Thymus (tissue), 14 donors: ENCODE data around the gene OSTN. TPM values are rescaled to one million over a fixed set of nuclear protein-coding genes. Genes with fewer than 3 reads are reported as not detected.

Experiments
- DNase-seq, 9 donors: peaks; one replicate each; pipeline ENCODE4 v3.0.0-alpha.2; 2013; ENCODE audit warnings: low spot score in 9 of 9, low read depth in 6 of 9, missing footprints in 1 of 9
- H3K27ac ChIP-seq, 2 donors: one replicate each; pipeline ENCODE4 v1.5.1; 2013; ENCODE audit warnings: control low read depth in 1 of 2, low read depth in 1 of 2, low read length in 1 of 2, mild to moderate bottlenecking in 1 of 2, moderate library complexity in 1 of 2
- H3K27me3 ChIP-seq, 2 donors: one replicate each; pipeline ENCODE4 v1.5.1; 2013; ENCODE audit warnings: low read length in 1 of 2; ENCODE audit not compliant: control insufficient read depth in 2 of 2, insufficient read depth in 1 of 2
- H3K36me3 ChIP-seq, 2 donors: one replicate each; pipeline ENCODE4 v1.5.1; 2013; ENCODE audit warnings: low read length in 1 of 2, mild to moderate bottlenecking in 1 of 2, moderate library complexity in 1 of 2; ENCODE audit not compliant: control insufficient read depth in 2 of 2, insufficient read depth in 2 of 2
- H3K4me1 ChIP-seq, 2 donors: one replicate each; pipeline ENCODE4 v1.5.1; 2013; ENCODE audit warnings: low read length in 2 of 2; ENCODE audit not compliant: control insufficient read depth in 2 of 2, insufficient read depth in 2 of 2
- H3K4me3 ChIP-seq, 2 donors: one replicate each; pipeline ENCODE4 v1.5.1; 2013; ENCODE audit warnings: low read length in 2 of 2, control low read depth in 1 of 2, mild to moderate bottlenecking in 1 of 2
- H3K9me3 ChIP-seq, 2 donors: one replicate each; pipeline ENCODE4 v1.5.1; 2013; ENCODE audit warnings: low read length in 1 of 2, mild to moderate bottlenecking in 1 of 2; ENCODE audit not compliant: control insufficient read depth in 2 of 2, insufficient read depth in 1 of 2
- WGBS: extraction: QIAGEN DNeasy Blood & Tissue Kit; methylation state at CpG from one replicate; pipeline ENCODE4 v1.1.7; 2013; 5-methylcytosine and 5-hydroxymethylcytosine counted together
- long read RNA-seq, 10 donors: transcript quantifications; one replicate each; lab custom pipeline, GENCODE V29; 2026
- polyA plus RNA-seq: library from polyadenylated mRNA; stranded (reverse); fragments of 200-250 nt; gene quantifications from one replicate; pipeline ENCODE4 v1.2.3, GENCODE V29; 2013
- total RNA-seq: library from RNA; stranded (reverse); fragments of 120-200 nt; gene quantifications from one replicate; pipeline ENCODE4 v1.2.4, GENCODE V29; 2013
- donor health status: healthy.

OSTN gene, protein sequence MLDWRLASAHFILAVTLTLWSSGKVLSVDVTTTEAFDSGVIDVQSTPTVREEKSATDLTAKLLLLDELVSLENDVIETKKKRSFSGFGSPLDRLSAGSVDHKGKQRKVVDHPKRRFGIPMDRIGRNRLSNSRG
- under 0.01 TPM for total RNA-seq
- 0.14 TPM for polyA plus RNA-seq
- long read RNA-seq, donor 1 = 0 reads
- long read RNA-seq, donor 2 = 0 reads
- long read RNA-seq, donor 3 = 0 reads
- long read RNA-seq, donor 4 = 0 reads
- long read RNA-seq, donor 5 = 0 reads
- long read RNA-seq, donor 6 = 0 reads
- long read RNA-seq, donor 7 = 0 reads
- long read RNA-seq, donor 8 = 0 reads
- long read RNA-seq, donor 9 = 0 reads
- long read RNA-seq, donor 10 = 0 reads

- no peak for DNase-seq
- Histone ChIP-seq H3K4me1 (no peaks in the 10 kb centered on the region), H3K27ac (no peak within 1 kb of the TSS), H3K9me3 (no peaks in the 10 kb centered on the region), H3K36me3 (no peaks in the 10 kb centered on the region), H3K4me3 (no peak within 1 kb of the TSS), H3K27me3 (no peaks in the 10 kb centered on the region)
- 89% methylated on average over 3 of the region's 3 CpGs for WGBS
Observed at GRCh38 chr3:191198932-191199331, at the start of gene OSTN. OSTN (plus strand) TSS chr3:191199241; CDS start chr3:191212533, 13,292 bp downstream.

GRCh38 chr3:191151653-191152052 lies 47.4 kb upstream of the OSTN start:
- 92% methylated on average over 1 of the region's 1 CpG for WGBS
- Histone ChIP-seq H3K4me3 (no peak overlapping the region), H3K4me1 (no peaks in the 10 kb centered on the region), H3K27ac (no peak overlapping the region), H3K27me3 (no peaks in the 10 kb centered on the region), H3K36me3 (no peaks in the 10 kb centered on the region), H3K9me3 (no peaks in the 10 kb centered on the region)
- no peak for DNase-seq

- Histone ChIP-seq H3K27ac (no peak overlapping the region), H3K4me3 (no peak overlapping the region), H3K4me1 (no peaks in the 10 kb centered on the region), H3K27me3 (no peaks in the 10 kb centered on the region), H3K36me3 (no peaks in the 10 kb centered on the region), H3K9me3 (no peaks in the 10 kb centered on the region)
- DNase-seq = no peak
Observed at GRCh38 chr3:191154827-191155226, 44.2 kb upstream of the OSTN start.

DNA sequence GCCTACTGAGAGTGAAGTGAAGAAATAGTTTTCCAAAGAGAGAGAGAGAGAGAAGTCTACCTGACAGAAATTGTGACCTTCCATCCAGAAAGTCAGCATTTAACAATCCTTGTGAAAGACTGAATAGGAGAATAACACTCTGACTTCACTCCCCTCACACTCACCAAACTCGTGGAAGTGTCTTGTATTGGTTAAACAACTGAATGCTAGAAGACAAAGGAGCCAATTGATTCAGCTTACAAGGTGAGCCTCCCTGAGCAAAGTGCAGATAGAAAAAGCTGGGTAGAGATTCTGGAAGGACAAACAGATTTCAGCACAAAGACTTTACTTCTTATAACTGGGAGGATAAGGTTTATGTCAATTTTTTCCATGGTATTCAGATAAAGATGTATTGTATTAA lies 40.8 kb upstream of the OSTN start:
- 78% methylated on average over 1 of the region's 1 CpG for WGBS

DNA sequence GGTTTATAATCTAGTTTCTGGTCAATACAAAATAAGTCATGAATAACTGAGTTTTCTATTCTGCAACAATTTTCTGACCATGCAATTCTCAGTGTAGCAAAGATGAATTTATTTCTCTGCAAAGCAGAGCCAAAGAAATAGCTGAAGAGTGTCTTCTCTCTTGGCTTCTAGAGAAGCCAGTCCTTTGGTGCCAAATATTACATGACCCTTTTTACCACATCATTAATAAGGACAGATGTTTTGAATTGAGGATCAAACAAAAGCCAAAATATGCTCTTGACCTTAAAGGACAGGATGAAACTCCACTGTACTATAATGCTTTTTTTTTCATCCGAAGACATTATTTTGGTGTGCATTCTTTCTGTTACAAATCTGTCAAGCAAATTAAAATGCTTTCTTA lies 40.2 kb upstream of the OSTN start:
- Histone ChIP-seq H3K27me3 (no peaks in the 10 kb centered on the region), H3K4me3 (no peak overlapping the region), H3K9me3 (no peaks in the 10 kb centered on the region), H3K4me1 (no peaks in the 10 kb centered on the region), H3K36me3 (no peaks in the 10 kb centered on the region), H3K27ac (no peak overlapping the region)
- no peak for DNase-seq
- WGBS = 99% methylated on average over 1 of the region's 1 CpG

More for the DNA sequence above, 40.8 kb upstream of the OSTN start:
- Histone ChIP-seq H3K27me3 (no peaks in the 10 kb centered on the region), H3K9me3 (no peaks in the 10 kb centered on the region), H3K4me1 (no peaks in the 10 kb centered on the region), H3K4me3 (no peak overlapping the region), H3K27ac (no peak overlapping the region), H3K36me3 (no peaks in the 10 kb centered on the region)
- DNase-seq = no peak

DNA sequence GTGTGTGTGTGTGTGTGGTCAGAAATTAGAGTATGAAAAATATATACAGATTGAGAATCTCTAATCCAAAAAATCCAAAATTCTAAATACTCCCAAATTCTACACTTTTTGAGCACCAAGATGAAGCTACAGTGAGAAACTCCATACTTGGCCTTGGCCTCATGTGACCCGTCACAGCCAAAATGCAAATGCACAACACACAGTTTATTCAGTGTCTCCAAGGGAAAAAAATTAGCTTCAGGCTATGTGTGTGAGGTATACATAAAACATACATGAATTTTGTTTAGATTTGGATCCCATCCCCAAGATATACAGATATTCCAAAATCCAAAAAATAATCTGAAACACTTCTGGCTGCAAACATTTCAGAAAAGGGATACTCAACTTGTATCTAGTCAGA lies 33.2 kb upstream of the OSTN start:
- Histone ChIP-seq H3K9me3 (no peaks in the 10 kb centered on the region), H3K4me3 (no peak overlapping the region), H3K36me3 (no peaks in the 10 kb centered on the region), H3K27me3 (no peaks in the 10 kb centered on the region), H3K27ac (no peak overlapping the region), H3K4me1 (no peaks in the 10 kb centered on the region)
- WGBS = 100% methylated on average over 1 of the region's 1 CpG
- DNase-seq = no peak

GRCh38 chr3:191166368-191166767 lies 32.7 kb upstream of the OSTN start:
- H3K4me3 ChIP-seq = no peak overlapping the region
- 93% methylated on average over 3 of the region's 3 CpGs for WGBS

GRCh38 chr3:191169566-191169965 lies 29.5 kb upstream of the OSTN start:
- H3K27me3 ChIP-seq = no peaks in the 10 kb centered on the region
- H3K9me3 ChIP-seq = no peaks in the 10 kb centered on the region
- H3K36me3 ChIP-seq = no peaks in the 10 kb centered on the region
- H3K4me1 ChIP-seq = no peaks in the 10 kb centered on the region
- H3K27ac ChIP-seq = no peak overlapping the region
- H3K4me3 ChIP-seq = no peak overlapping the region
- no peak for DNase-seq

More at GRCh38 chr3:191166368-191166767, 32.7 kb upstream of the OSTN start:
- H3K4me1 ChIP-seq = no peaks in the 10 kb centered on the region
- no peak for DNase-seq
- no peak overlapping the region for H3K27ac ChIP-seq
- H3K9me3 ChIP-seq = no peaks in the 10 kb centered on the region
- H3K36me3 ChIP-seq = no peaks in the 10 kb centered on the region
- no peaks in the 10 kb centered on the region for H3K27me3 ChIP-seq

- Histone ChIP-seq H3K4me3 (no peak overlapping the region), H3K27ac (no peak overlapping the region), H3K9me3 (no peaks in the 10 kb centered on the region), H3K36me3 (no peaks in the 10 kb centered on the region), H3K27me3 (no peaks in the 10 kb centered on the region), H3K4me1 (no peaks in the 10 kb centered on the region)
- DNase-seq = no peak
- WGBS = 98% methylated on average over 2 of the region's 2 CpGs
Observed at GRCh38 chr3:191170097-191170496, 28.9 kb upstream of the OSTN start.
